CMK (cell line): ENCODE data around the gene BEND7.
"Not testable (repeated sequence)": the region's sequence is repeated elsewhere in the genome, so short reads cannot be mapped to it uniquely, and the experiment has no call there.

ENCODE experiments used
- DNase-seq: peaks from one replicate; pipeline ENCODE4 v3.0.0-alpha.2; 2010; ENCODE audit warnings: low read depth

The BEND7 gene

GRCh38 chr10:13481690-13482089, 47.1 kb downstream of the BEND7 start:
- no peak for DNase-seq

DNA sequence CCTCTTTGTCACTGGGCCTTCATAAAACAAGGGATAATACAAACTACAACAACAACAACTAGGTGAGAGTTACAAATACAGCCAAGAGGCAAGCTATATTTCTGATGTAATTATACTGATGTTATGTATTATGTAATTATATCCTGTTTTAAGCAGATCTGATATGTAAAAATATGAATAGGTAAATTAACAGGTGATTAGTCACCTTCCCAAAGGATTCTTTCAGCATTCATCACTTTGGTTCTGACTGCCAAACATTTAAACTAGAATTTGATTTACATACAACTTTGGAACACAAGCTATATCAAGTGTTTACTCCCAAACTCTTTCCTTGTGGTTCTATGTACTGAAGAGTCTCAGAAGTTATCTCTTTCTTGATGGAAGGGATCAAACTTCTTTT, 53.7 kb downstream of the BEND7 start:
- DNase-seq: no peak

- DNase-seq: no peak
Observed at GRCh38 chr10:13473986-13474385, 54.8 kb downstream of the BEND7 start.

DNA sequence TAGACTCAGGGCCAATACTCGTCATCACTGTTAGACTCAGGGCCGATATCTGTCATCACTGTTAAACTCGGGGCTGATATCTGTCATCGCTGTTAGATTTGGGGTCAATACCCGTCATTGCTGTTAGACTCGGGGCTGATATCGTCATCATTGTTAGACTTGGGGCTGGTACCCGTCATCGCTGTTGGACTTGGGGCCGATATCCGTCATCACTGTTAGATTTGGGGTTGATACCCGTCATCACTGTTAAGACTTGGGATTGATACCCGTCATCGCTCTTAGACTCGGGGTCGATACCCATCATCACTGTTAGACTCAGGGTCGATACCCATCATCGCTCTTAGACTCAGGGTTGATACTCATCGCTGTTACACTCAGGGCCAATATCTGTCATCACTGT, 56.5 kb downstream of the BEND7 start:
- no peak for DNase-seq

GRCh38 chr10:13470270-13470669, 58.5 kb downstream of the BEND7 start:
- no peak for DNase-seq

DNA sequence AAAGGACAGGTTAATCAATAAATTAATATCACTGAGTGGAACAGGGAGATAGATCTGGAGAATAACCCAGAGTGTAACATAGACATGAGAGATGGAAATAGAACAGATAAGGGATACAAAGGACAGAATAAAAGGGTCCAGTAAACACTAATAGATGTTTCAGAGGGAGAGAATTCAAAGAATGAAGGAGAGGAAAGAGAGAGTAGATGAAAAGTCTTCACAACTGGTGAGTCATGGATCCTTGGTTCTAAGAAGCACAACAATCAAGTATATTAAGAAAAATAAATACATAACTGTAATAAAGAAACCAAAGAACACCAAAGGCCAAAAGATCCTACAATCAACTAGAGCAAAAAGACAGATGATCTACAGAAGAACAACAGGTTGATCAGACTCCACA, 66.3 kb downstream of the BEND7 start:
- no peak for DNase-seq

DNA sequence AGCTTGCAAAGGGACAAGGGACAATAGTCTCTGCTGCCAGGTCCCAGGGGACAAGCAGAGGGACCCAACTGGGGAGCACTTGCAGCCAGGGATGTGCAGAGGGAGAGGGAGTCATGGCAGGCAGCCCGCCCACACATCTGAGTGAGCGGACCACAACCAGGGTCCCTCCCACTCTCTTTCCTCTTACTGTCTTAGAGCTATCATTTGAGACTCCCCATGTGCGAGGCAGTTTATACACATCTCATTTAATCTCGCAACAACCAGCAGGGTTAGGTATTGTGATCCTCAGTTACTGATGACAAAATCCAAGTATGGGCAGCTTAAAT, 70.2 kb downstream of the BEND7 start:
- no peak for DNase-seq

GRCh38 chr10:13457958-13458686, 70.7 kb downstream of the BEND7 start:
- no peak for DNase-seq

DNA sequence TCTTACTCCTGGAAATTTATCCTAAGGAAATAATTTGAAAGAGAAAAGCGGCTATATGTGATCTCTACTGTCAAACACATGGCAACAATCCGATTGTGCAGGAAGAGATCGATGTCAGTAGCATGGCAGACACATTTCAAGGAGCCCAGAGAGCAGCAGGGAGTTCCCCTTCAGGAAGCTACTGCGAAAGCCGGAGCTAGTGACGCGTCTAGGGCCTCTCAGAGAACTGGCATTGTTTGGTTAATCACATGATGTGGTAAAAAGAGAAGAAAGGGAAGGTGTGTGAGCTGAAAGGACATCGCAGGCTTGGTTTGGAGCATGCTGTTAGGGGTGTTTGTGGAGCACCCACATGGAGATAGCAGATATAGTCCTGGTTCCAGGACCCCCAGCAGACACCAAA, 74.9 kb downstream of the BEND7 start:
- DNase-seq: no peak

DNA sequence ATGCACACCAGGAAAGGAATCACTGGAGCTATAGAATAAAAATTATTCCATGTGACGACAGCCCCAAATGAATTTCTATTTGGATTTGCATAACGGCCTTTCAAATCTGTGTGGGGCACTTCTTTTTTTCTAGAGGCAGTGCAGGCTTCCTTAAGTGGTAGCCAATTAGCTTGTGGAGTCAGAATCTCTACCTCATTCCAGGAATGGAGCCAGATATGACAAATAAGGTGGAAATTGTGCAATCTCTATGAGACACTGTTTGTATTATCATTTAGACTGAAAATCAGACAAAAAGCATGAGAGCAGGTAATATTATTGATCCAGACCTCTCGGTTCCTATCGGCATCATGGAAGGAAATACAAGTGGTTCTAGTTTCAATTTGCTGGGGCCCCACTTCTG, 78.7 kb downstream of the BEND7 start:
- DNase-seq: no peak

- no peak for DNase-seq
Observed at GRCh38 chr10:13449296-13449695, 79.5 kb downstream of the BEND7 start.

- DNase-seq: no peak
Observed at GRCh38 chr10:13448216-13448615, 80.6 kb downstream of the BEND7 start.

DNA sequence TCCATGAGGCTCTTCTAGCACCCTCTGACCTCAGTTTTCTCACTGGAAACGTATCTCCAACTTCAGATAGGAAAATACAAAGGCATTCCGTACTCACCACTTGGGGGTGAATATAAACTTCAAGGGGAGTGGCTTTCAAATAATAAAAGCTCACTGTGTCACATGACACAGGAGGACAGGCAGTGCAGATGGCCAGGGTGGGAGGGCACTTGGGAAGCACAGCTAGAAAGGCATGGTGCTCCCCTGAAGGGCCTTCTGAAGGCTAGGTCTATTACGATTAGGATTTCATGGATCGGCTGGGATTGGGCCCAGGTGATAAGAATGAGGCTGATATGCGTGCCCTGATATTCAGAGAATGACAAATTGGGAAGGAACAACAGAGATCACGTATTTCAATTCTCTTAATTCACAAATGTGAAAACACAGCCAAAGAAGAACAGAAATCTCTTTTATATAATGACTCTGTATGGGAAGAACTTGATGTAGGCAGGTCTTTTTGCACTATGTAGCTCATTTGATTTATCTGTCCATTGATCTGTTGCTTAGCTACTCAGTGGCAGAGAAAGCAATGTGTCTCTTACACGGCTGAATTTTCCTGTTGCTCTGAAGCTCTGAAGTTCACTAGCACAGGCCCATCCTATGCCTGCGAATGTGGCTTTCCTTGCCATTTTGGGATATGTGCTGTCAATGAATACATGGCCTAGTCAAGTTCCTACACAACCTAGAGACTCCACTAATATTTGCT, 83.0 kb downstream of the BEND7 start:
- DNase-seq: no peak

GRCh38 chr10:13441476-13441875, 87.3 kb downstream of the BEND7 start:
- DNase-seq: no peak

- no peak for DNase-seq
Observed at GRCh38 chr10:13440185-13441061, 88.4 kb downstream of the BEND7 start.

DNA sequence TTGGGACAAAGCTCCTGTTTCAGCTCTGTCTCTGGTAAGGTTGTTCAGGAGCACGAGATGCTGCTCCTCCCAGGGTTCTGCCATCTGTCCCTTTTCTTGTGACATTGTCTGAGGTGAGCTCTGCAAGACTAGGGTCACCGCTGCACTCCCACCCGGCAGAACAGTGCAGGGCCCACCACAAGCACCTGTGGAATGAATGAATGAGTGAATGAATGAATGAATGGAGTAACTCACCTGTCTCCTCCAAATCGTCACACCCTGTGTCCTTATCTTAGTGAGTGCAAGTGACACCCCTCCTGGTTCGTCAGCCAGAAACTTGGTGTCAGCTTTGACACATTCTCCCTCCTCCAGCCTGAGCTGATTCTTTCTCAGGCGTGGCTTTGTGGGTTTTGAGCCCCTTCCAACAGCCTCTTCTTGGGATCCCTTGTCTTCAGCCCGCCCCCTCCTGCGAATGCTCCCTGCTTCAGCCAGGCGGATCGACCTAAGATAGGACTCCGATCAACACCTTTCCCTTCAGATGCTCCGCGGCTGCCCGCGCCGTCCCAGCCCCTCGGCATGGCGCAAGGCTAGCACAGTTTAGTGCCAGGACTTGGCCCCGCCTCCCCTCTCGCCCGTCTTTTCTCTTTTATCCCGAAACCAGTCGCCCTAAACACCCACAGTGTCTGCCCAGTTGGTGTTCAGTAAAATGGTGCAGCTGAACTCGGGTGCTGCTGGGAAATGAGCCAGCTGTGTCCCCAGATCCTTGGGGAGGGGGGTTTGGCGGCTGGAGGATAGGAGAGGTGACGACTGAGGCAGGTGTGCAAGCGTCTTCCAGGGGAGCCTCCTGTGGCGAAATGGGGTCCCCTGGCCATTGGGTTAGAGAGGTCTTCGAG, 89.3 kb downstream of the BEND7 start:
- DNase-seq: no peak

DNA sequence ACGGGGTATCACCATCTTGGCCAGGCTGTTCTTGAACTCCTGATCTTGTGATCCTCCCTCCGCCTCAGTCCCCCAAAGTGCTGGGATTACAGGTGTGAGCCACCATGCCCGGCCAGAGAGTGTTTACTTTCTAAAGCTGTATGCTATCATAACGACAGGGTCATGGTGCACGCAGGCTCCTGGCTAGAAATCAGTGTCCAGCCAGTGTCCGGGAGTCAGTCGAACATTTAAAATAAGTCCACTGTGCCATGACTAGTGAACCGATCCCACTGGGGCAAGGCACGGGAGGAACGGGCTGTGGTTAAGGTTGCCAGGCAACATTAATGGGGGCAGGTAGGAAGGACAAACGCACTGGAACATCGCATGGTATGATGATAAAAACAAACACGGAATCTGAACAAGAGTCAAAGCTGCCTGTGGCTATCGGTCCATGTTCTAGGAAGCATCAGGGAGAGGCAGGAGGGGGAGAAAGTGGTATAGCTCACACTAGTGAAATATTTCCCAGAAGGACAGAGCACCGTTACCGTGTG, 91.7 kb downstream of the BEND7 start:
- DNase-seq: no peak

- DNase-seq: not testable (repeated sequence)
Observed at GRCh38 chr10:13427943-13428342, 100.9 kb downstream of the BEND7 start.

GRCh38 chr10:13425397-13425796, 103.4 kb downstream of the BEND7 start:
- DNase-seq: no peak

GRCh38 chr10:13422800-13423199, 106.0 kb downstream of the BEND7 start:
- no peak for DNase-seq

- DNase-seq: no peak
Observed at GRCh38 chr10:13421382-13421917, 107.4 kb downstream of the BEND7 start.
